Cardiac muscle cell (in vitro differentiated cells and primary cell): ENCODE measurements around the gene OR52E2. TPM values are rescaled to one million over a fixed set of nuclear protein-coding genes. Genes with fewer than 3 reads are reported as not detected.

ENCODE experiments used
- DNase-seq, 2 donors: peaks; one replicate each; pipeline versions ENCODE4 v3.0.0 to v3.0.0-alpha.2; 2010 to 2017; ENCODE audit warnings: low read depth in 1 of 2, low spot score in 1 of 2
- H3K27ac ChIP-seq: fragments of 200-600 bp; sonication (generic); 2 replicates; pipeline ENCODE4 v1.5.1; 2016
- H3K27me3 ChIP-seq: fragments of 200-600 bp; sonication (generic); 2 replicates; pipeline ENCODE4 v1.6.0; 2016; ENCODE audit warnings: control low read depth
- H3K36me3 ChIP-seq: fragments of 200-600 bp; sonication (generic); 2 replicates; pipeline ENCODE4 v1.5.1; 2016; ENCODE audit warnings: control low read depth
- H3K4me1 ChIP-seq: fragments of 200-600 bp; sonication (generic); 2 replicates; pipeline ENCODE4 v1.8.1; 2017; ENCODE audit warnings: low read depth, mild to moderate bottlenecking, mixed run types
- H3K4me3 ChIP-seq: fragments of 200-600 bp; sonication (generic); 2 replicates; pipeline ENCODE4 v1.5.1; 2016; ENCODE audit warnings: mild to moderate bottlenecking
- H3K9me3 ChIP-seq: fragments of 200-600 bp; sonication (generic); 2 replicates; pipeline ENCODE4 v1.5.1; 2017; ENCODE audit warnings: low read depth, mild to moderate bottlenecking, control low read depth
- polyA plus RNA-seq: library from polyadenylated mRNA; unstranded; fragments of >200 nt; fragmentation: Nextera tagmentation; extraction: Ambion mirVana; gene quantifications from 2 replicates; pipeline ENCODE4 v1.2.1, GENCODE V29; 2016
- total RNA-seq: library from RNA; depleted of rRNA; stranded (reverse); fragments of >200 nt; gene quantifications from 2 replicates; pipeline ENCODE4 v1.2.3, GENCODE V29; 2016
- TF ChIP-seq, protein P1 (sequence below): IDR thresholded peaks from 2 replicates; pipeline ENCODE4 v1.5.1; 2012; ENCODE audit warnings: low read depth, mild to moderate bottlenecking, low read length

OR52E2 gene
- total and polyA plus RNA-seq, 2 experiments from 2014 or later = not detected

DNA sequence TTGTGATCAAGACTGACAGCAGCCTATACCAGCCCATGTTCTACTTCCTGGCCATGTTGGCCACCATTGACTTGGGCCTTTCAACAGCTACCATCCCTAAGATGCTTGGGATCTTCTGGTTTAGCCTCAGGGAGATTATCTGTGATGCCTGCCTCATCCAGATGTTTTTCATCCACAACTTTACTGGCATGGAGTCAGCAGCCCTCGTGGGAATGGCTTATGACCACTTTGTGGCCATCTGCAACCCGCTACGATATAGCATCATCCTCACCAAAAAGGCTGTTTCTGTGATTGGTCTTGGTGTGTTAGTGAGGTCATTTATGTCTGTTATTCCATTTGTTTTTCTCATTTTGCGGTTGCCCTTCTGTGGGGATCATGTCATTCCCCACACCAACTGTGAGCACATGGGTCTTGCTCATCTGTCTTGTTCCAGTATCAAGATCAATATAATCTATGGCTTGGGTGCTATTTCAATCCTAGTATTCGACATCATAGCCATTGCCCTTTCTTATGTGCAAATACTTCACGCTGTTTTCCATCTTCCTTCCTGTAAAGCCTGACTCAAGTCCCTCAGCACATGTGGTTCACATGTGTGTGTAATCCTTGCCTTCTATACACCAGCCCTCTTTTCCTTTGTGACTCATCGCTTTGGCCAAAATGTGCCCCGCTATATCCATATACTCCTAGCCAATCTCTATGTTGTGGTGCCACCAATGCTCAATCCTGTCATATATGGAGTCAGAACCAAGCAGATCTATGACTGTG lies 33.6 kb upstream of the OR52E2 start:
- Histone ChIP-seq H3K4me1 (no peaks in the 10 kb centered on the region), H3K27me3 (no peaks in the 10 kb centered on the region), H3K9me3 (no peaks in the 10 kb centered on the region), H3K27ac (no peak overlapping the region), H3K36me3 (no peaks in the 10 kb centered on the region), H3K4me3 (no peak overlapping the region)
- DNase-seq = no peak
- TF ChIP-seq, protein P1, sequence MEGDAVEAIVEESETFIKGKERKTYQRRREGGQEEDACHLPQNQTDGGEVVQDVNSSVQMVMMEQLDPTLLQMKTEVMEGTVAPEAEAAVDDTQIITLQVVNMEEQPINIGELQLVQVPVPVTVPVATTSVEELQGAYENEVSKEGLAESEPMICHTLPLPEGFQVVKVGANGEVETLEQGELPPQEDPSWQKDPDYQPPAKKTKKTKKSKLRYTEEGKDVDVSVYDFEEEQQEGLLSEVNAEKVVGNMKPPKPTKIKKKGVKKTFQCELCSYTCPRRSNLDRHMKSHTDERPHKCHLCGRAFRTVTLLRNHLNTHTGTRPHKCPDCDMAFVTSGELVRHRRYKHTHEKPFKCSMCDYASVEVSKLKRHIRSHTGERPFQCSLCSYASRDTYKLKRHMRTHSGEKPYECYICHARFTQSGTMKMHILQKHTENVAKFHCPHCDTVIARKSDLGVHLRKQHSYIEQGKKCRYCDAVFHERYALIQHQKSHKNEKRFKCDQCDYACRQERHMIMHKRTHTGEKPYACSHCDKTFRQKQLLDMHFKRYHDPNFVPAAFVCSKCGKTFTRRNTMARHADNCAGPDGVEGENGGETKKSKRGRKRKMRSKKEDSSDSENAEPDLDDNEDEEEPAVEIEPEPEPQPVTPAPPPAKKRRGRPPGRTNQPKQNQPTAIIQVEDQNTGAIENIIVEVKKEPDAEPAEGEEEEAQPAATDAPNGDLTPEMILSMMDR = no peak

DNA sequence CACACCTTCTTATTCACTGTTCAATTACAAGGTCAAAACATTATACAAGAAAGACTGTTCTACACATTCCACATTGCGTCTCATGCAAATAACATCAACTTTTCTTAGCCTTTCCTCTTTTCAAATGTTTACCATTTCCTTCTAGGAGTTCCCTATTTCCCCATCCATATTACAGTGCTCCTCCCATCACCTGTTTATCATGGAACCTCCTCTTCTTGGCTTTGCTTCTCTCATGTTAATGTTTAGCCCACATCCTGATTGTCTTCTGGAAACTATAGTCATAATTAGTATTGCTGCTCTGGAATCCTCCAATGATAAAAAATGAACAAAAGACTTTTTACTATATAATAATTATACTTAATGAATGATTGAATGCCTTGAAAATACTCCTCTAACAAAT lies 31.2 kb upstream of the OR52E2 start:
- DNase-seq = no peak
- TF ChIP-seq, protein P1 = no peak
- Histone ChIP-seq H3K36me3 (no peaks in the 10 kb centered on the region), H3K4me3 (no peak overlapping the region), H3K27me3 (no peaks in the 10 kb centered on the region), H3K9me3 (no peaks in the 10 kb centered on the region), H3K27ac (no peak overlapping the region), H3K4me1 (no peaks in the 10 kb centered on the region)

DNA sequence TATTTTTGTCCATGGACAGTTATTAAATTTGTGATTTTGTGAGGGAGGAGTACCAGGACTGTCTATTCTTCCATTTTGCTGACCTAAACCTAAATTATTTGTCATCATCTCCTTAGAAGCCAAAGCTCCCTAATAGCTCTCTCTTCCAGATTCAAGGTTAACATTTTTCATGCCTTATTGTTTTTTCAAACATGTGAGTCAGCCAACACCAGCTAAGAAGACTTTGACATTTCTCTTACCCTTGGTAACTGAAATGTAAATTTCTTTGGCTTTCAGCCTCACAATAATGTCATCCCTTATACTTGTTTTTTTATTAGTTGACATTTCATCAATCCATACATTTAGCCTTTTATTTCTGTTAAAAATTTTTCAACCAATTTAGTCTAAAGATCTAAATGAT lies 29.1 kb upstream of the OR52E2 start:
- no peaks in the 10 kb centered on the region for H3K36me3 ChIP-seq
- H3K27me3 ChIP-seq = no peaks in the 10 kb centered on the region
- H3K9me3 ChIP-seq = no peaks in the 10 kb centered on the region
- no peak overlapping the region for H3K27ac ChIP-seq
- TF ChIP-seq, protein P1 = no peak
- DNase-seq = no peak
- H3K4me1 ChIP-seq = no peaks in the 10 kb centered on the region
- no peak overlapping the region for H3K4me3 ChIP-seq

DNA sequence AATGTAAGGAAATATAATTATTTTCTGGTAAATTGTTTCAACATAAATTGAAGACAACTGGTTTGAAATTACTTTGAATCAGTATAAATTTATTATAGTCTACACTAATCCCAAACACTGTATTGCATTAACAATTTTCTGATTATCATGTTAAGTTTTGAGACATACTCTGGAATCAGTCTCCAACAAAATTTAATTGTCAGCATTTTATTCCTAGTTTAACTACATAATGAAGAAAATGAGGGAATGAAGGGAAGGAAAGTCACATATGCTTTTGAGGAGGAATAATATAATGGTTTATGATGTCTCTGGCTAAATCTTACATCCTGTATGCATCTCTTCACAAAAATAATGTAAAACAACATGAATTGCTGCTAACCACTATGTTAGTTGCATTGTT lies 24.2 kb upstream of the OR52E2 start:
- no peaks in the 10 kb centered on the region for H3K36me3 ChIP-seq
- H3K9me3 ChIP-seq = no peaks in the 10 kb centered on the region
- DNase-seq = no peak
- no peaks in the 10 kb centered on the region for H3K4me1 ChIP-seq
- no peak overlapping the region for H3K4me3 ChIP-seq
- H3K27ac ChIP-seq = no peak overlapping the region
- TF ChIP-seq, protein P1 = no peak
- H3K27me3 ChIP-seq = no peaks in the 10 kb centered on the region

DNA sequence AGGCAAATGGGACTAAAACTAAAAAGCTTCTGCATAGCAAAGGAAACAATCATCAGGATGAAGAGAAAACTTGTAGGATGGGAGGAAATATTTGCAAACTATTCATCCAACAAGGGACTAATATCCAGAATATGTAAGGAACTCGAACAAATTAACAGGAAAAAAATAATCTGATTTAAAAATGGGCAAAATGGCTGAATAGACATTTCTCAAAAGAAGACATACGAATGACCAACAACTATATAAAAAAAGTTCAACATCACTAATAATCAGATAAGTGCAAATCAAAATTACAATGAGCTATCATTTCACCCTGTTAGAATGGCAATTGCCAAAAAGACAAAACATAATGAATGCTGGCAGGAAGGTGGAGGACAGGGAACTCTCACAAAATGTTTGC lies 22.0 kb upstream of the OR52E2 start:
- TF ChIP-seq, protein P1 = no peak
- no peak for DNase-seq
- H3K9me3 ChIP-seq = no peaks in the 10 kb centered on the region
- no peaks in the 10 kb centered on the region for H3K36me3 ChIP-seq
- H3K27me3 ChIP-seq = no peaks in the 10 kb centered on the region
- H3K4me3 ChIP-seq = no peak overlapping the region
- H3K4me1 ChIP-seq = no peaks in the 10 kb centered on the region
- no peak overlapping the region for H3K27ac ChIP-seq
